ENCODE results near the gene GRK5.

GRK5 gene

DNA sequence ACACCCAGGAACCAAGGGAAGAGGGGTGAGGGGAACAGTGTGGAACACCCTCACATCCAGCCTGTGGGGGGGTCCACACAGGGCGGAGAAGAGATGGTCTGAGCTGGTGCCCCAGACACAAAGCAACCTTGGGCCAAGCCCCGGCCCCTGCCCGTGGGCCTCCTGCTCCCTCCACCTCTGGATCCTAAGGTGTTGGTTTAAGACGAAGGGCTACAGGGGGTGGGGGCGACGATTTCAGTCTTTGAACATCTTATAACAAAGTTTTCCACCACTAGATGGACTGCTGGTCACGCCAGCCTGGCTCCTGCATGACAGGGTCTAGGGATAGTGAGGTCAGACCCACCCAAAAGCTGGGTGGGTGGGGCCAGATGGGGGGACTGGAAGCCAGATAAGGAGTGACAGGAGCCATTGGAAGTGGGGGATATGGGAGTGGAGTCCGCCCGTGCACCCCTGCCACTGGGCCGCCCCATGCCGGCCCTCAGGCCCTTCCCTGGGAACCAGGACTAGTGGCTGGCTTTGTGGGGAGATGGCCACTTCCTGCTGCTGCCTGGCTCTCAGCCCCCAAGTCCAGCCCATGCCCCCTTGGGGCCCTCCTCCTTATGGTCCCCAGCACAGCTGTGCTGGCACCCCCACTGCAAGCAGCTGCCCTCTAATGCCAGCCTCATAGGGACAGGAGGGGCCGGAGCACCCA, 236.7 kb downstream of the GRK5 start:
- TF ChIP-seq, protein P1, sequence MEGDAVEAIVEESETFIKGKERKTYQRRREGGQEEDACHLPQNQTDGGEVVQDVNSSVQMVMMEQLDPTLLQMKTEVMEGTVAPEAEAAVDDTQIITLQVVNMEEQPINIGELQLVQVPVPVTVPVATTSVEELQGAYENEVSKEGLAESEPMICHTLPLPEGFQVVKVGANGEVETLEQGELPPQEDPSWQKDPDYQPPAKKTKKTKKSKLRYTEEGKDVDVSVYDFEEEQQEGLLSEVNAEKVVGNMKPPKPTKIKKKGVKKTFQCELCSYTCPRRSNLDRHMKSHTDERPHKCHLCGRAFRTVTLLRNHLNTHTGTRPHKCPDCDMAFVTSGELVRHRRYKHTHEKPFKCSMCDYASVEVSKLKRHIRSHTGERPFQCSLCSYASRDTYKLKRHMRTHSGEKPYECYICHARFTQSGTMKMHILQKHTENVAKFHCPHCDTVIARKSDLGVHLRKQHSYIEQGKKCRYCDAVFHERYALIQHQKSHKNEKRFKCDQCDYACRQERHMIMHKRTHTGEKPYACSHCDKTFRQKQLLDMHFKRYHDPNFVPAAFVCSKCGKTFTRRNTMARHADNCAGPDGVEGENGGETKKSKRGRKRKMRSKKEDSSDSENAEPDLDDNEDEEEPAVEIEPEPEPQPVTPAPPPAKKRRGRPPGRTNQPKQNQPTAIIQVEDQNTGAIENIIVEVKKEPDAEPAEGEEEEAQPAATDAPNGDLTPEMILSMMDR (IDR thresholded peaks at IDR 0.05; ENCODE audit: low read depth, low read length, missing control alignments): no peak
- Histone ChIP-seq H3K27me3 (replicated peaks) (no peaks in the 10 kb centered on the region), H3K36me3 (replicated peaks) (no peaks in the 10 kb centered on the region), H3K27ac (no peak overlapping the region), H3K4me3 (ENCODE audit: low read depth, low read length) (no peak overlapping the region)
- in situ Hi-C loops (cut with HindIII; ENCODE audit: low pct_ligation_motif_present, low sequenced_read_pairs): no loop called here
- DNase-seq: no peak

DNA sequence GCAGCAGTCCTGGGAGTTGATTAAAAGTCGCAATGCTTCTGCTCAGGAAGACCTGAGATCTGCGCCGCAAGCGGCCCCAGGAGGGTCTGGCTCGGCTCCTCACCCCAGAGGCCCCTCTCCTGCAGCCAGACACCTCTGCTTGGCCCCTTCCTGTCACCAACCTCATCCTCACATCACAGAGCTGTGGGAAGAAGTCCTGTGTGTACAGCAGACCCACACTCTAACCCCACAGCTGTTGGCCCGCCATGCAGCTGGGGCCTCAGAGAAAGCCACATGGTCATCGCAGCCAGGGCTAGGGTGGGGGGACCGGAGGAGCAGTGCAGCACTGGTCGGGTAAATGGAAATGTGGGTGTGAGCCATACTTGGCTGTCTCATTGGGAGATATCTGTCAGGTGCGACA, 237.5 kb downstream of the GRK5 start:
- Histone ChIP-seq H3K27ac (no peak overlapping the region), H3K4me3 (ENCODE audit: low read depth, low read length) (no peak overlapping the region), H3K27me3 (replicated peaks) (no peaks in the 10 kb centered on the region), H3K36me3 (replicated peaks) (no peaks in the 10 kb centered on the region)
- in situ Hi-C loops (cut with HindIII; ENCODE audit: low pct_ligation_motif_present, low sequenced_read_pairs): no loop called here
- DNase-seq: no peak
- TF ChIP-seq, protein P1 (IDR thresholded peaks at IDR 0.05; ENCODE audit: low read depth, low read length, missing control alignments): no peak

DNA sequence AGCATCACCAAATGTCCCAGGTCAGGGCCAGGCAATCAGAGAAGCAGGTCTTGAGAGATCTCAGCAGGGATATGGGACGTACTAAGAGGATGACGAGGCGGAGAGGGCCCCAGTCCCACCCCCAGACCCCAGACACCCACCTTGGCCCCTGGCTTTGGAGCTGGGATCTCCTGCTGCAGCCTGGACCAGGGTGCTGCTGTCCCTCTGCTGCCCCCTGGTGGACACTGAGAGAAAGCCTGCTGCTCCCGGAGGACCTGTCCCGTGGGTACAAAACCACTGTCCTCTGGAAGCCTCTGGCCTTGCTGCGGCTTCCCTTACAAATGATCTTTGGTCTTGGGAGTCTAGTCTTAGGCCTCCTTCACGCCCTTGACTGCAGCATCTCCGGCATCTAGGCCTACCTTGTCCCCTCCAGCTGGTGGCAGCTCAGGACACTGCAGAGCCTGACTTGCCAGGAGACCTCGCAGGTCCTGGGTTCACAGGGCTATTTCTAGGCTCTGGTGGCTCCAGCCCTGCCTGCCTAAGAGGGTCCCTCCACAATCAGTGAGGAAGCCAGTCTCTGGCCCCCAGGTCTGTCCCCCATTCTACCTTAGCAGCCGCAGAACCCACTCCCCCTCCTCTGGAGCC, 238.1 kb downstream of the GRK5 start:
- peak; percentile 67 for DNase-seq
- no peak overlapping the region for H3K27ac ChIP-seq
- H3K4me3 ChIP-seq (ENCODE audit: low read depth, low read length): no peak overlapping the region
- H3K36me3 ChIP-seq (replicated peaks): no peaks in the 10 kb centered on the region
- H3K27me3 ChIP-seq (replicated peaks): no peaks in the 10 kb centered on the region
- in situ Hi-C loops (cut with HindIII; ENCODE audit: low pct_ligation_motif_present, low sequenced_read_pairs): no loop called here
- TF ChIP-seq, protein P1 (IDR thresholded peaks at IDR 0.05; ENCODE audit: low read depth, low read length, missing control alignments): peak; percentile 94

DNA sequence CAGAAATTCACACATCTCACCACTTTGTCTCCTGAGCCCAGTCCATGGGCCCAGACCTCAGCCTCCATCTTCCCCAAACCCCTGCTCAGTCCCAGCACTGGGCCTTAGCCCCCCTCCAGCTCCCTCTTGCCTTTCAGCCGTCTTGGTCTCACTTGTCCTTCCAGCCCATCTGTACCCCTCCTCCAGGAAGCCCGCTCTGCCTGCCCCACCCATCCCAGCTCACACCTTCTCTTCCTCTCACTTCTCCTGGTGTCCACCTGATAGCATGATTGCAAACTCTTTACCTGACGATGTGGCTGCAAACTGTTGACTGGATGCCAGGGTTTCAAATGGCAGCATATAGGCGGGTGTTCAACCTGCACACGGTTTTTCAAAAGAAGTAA, 238.6 kb downstream of the GRK5 start:
- in situ Hi-C loops (cut with HindIII; ENCODE audit: low pct_ligation_motif_present, low sequenced_read_pairs): no loop called here
- H3K4me3 ChIP-seq (ENCODE audit: low read depth, low read length): no peak overlapping the region
- no peak for DNase-seq
- H3K36me3 ChIP-seq (replicated peaks): no peaks in the 10 kb centered on the region
- TF ChIP-seq, protein P1 (IDR thresholded peaks at IDR 0.05; ENCODE audit: low read depth, low read length, missing control alignments): no peak
- no peaks in the 10 kb centered on the region for H3K27me3 ChIP-seq (replicated peaks)
- no peak overlapping the region for H3K27ac ChIP-seq

DNA sequence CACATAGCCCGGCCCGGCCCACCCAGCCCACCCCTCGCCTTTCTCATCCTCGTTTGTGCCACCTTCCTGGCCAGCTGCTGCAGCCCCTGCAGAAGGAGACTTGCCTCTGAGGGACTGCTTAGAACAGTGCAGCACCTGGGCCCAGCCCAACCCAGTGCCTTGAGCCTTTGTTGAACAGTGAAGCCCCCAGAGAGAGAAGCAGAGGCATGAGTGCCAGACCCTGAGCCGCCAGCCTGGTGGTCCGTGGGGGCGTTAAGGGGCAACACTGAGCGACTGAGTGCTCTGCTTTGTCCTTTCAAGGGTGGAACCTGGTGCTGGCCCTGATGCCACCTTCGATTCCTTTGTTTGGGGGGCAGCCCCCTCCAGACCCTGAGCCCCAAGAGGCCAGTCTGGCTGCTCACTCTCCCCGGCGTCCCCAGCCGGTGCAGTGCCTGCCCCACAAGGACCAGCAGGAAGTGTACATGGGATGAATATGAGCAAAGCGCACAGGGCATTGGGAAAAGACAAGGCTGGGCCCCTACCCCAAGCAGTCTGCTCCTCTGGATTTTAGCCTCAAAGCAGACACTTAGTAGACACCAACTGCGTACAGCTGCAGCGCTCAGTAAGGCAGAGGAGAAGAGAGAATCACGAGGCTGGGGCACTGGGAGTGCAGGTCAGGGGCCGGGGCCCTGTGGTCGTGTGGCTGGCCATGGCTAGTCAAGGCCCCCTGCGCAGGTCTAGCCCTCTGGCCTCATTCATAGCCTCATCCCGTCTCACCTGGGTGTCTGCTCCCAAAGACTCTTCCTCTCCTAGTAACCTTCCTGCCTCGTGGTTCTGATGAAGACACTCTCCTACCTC, 239.3 kb downstream of the GRK5 start:
- H3K36me3 ChIP-seq (replicated peaks): no peaks in the 10 kb centered on the region
- H3K27me3 ChIP-seq (replicated peaks): no peaks in the 10 kb centered on the region
- H3K4me3 ChIP-seq (ENCODE audit: low read depth, low read length): no peak overlapping the region
- no peak for DNase-seq
- H3K27ac ChIP-seq: no peak overlapping the region
- TF ChIP-seq, protein P1 (IDR thresholded peaks at IDR 0.05; ENCODE audit: low read depth, low read length, missing control alignments): no peak
- in situ Hi-C loops (cut with HindIII; ENCODE audit: low pct_ligation_motif_present, low sequenced_read_pairs): no loop called here

Measured in brain microvascular endothelial cell (primary cell).